GM19238 (cell line): ENCODE results near the gene AMIGO1.

Source experiments
- DNase-seq: peaks from one replicate; pipeline ENCODE4 v3.0.0; 2011; ENCODE audit warnings: low spot score; ENCODE audit not compliant: insufficient read length

AMIGO1 gene

DNA sequence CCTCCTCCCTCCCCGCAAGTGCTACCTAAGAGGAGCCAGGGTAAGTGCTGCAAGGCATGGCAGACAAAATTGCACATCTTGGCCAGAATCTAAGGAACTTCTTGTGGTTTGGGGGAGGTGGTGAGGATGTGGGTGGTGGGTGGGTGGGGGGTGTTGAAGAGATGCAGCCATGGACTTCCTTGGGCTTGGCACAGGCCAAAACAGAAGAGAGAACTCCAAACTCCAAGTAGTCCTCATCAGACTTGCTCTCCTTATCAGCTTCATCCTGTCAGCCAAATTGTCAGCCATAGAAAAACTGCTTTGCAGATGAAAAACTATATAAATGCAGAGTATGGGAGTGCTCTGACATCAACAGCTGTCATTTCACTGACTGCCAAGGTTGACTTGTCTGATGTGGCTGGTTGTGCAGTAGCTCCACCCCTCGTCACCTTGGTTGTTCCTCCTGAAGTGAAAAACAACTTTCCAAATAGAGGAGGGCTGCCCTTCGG, 7.1 kb downstream of the AMIGO1 start:
- no peak for DNase-seq

DNA sequence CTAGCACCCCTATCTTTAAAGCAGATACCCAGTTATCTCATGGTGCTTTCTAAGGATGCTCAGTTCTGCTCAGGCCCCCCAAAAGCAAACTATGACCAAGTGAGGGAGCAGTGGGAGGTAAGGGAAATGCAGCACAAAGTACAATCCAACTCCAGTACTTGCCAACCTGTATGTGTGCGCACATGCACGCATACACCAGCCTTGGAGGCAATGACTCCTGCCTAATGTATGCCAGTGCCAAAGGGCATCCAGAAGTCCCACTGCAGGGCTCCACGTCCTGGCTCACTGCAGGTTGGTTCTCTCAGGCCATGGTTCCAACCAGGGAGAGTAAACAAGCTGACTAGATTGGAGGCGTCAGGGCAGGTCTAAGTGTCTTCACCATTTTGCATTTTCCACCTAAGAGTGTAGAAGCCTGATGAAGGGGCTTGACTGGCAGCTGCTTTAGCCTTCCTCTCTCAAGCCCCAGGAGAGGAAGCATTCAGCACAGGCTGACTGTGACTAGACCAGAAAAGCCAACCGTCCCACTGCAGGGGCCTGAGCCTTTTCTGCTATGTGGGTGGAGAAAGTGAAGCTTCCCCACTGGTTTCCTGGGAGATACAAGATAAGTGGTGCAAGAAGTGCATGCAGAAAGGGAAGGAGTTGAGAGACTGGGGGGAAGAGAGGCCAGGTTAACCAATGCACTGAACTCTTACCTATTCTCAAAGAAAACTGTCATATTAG, 7.7 kb downstream of the AMIGO1 start:
- no peak for DNase-seq

DNA sequence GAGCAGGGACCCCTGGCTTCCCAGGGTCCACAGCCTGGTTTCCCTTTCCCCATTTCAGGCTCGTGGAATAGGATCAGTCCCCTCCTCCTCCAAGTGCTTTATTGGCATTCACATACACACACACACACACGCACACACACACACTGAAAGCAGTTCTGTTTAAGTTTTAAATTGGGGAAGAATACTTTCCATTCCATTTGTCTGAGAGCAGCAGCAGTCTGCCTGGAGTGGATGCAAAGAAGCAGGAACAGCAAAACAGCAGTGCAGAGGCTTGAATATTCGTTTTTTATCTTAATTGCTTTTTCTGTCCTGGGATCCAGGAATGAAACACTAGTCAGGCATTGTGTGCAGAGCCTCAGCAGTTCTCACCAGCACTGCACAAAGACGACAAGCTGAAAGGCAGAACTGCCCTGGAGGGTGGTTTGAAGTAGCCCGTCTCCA, 8.6 kb downstream of the AMIGO1 start:
- no peak for DNase-seq

DNA sequence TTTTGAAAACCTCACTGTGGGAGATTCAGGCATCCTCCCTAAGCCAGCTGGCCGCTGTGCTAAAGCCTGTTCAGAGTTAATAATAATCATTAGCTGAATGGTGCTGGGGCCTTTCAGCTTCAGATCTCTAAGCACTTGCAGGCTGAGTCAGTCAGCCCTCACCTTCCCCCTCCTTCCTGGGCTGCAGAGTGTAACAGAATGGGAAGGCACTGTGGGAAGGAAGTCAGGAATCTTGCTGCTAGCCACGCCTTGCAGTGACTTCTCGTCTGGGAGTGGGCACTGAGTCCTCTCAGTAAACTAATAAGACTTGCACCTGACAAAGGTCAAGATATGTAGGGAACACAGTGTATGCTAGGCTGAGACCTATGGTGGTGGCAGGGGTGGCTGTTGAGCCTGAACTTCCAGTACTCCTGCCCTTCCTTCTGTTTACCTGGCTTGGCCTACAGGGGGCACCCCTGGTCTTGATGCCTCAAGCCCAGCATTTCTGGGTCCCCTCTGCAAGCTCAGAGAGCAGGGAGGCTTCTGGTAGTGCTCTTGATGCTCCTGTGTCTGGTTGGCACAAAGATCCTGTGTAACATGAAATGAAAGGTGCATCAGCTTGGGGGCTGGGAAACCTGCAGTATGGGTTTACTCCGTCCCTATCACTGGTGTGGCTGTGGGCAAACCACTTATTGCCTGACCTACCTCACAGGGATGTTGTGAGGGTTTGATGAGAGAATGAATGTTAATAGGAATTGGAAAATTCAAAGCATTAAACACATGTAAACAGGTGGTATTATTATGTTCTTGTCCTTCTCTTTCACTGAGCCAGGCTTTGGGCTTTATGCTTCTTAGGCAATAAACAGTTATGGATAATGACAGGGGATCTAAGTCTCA, 9.6 kb downstream of the AMIGO1 start:
- DNase-seq, result no peak

- no peak for DNase-seq
Measured at GRCh38 chr1:109499081-109499480, 10.4 kb downstream of the AMIGO1 start.

DNA sequence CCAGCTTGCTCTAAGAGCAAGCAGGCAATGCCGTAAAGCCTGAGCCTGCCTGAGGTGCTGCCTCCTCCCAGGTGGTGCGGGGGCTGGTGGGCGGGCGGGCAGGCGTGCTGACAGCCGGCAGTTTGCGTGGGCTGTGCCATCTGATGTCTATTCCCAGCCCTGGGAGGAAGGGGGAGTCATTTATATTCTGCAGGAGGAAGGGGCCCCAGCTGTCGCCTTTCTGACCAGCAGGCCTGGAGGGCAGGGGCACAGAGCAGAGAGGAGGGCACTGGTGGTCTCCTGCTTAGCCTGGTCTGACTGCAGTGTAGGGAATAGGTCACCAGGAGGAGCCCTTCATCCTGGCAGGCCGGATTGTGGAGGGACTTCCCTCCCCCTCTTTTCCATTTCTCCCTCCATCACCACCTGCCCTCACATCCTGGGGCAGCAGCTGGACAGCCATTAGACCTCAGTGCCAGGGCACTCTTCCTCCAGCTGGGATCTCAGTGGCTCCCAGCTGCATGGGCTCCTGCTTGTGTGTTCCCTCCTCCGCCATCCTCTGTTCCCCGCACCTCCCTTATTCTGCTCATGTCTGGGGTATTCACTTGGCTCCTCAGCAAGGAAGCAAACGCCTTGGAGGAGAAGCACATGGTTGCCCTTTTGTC, 11.2 kb downstream of the AMIGO1 start:
- no peak for DNase-seq

DNA sequence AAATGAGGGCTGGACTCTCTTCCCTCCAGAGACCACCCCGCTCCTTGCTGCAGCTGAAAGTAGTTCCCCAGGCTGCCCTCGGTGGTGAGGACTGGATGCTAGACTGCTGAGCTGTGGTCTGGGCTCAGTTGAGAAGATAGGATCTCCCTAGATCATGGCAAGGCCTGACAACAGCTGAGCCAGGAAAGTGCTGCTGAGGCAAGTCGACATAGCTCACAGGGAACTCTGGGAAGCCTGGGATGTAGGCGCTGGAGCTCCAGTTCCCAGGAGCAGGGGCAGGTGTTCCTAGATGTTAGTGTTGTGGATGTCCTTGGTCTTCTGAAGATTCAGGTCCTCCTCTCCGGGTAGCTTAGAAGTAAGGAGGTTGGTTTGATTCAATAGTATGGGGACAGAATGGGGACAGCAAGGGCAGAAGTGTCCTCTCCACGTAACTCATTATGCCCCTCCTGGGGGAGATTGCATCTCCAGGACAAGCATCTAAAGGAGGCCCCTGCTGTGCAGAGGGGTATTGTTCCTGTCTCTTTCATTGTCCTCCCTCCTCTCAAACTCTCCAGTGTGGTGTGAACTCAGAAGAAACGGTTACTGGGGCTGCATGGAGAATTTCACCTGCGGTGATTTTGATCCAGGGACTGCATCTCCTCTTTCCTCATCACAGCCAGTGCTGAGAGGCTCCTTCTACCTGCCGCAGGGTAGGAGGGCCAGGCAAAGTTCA, 11.9 kb downstream of the AMIGO1 start:
- no peak for DNase-seq

- no peak for DNase-seq
Measured at GRCh38 chr1:109495738-109496137, 13.8 kb downstream of the AMIGO1 start.

- DNase-seq, result peak; percentile 94
Measured at GRCh38 chr1:109493805-109494539, 15.6 kb downstream of the AMIGO1 start, which contains the start of gene CYB561D1. Gene CYB561D1, plus strand, starts transcription at chr1:109494094. Its CDS starts 46 bp downstream, at chr1:109494140.

- DNase-seq, result no peak
Measured at GRCh38 chr1:109493227-109493626, 16.3 kb downstream of the AMIGO1 start.

DNA sequence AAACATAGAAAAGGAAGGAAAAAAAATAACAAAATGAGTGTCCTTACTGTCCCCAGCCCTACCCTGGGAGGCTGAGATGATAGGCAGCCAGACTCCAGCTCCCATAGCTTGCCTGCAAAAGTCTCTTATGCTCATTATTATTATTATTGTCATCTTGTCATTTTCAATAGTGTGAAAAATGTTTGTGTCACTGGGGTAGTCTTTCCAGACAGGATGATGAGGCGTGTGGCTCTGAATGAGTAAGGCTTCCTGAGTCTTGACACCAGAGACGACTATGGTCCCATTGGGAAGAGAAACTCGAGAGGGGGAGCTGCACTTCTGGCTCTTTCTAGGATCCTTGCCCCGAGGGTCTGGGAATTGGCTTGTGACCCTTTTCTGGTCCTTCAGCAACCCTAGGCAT, 16.7 kb downstream of the AMIGO1 start:
- no peak for DNase-seq

DNA sequence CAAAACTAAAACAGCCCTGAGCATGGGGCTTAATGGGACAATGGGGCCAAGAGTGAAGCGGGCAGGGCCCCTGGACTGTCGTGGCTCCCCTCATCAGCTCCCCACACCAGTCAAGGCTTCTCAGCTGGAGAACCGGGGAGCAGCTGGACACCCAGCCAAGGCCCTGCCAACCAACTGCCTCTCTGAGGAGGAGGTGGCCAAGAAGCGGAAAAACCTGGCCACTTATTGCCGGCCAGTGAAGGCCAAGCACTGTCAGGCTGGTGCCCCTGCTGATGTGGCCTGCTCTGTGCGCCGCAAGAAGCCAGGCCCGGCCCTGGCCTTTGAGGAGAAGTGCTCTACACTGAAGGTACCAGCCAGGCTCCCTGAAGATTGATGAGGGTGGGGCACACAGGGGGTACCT, 18.2 kb downstream of the AMIGO1 start:
- no peak for DNase-seq

GRCh38 chr1:109490934-109491302, 18.6 kb downstream of the AMIGO1 start:
- no peak for DNase-seq

DNA sequence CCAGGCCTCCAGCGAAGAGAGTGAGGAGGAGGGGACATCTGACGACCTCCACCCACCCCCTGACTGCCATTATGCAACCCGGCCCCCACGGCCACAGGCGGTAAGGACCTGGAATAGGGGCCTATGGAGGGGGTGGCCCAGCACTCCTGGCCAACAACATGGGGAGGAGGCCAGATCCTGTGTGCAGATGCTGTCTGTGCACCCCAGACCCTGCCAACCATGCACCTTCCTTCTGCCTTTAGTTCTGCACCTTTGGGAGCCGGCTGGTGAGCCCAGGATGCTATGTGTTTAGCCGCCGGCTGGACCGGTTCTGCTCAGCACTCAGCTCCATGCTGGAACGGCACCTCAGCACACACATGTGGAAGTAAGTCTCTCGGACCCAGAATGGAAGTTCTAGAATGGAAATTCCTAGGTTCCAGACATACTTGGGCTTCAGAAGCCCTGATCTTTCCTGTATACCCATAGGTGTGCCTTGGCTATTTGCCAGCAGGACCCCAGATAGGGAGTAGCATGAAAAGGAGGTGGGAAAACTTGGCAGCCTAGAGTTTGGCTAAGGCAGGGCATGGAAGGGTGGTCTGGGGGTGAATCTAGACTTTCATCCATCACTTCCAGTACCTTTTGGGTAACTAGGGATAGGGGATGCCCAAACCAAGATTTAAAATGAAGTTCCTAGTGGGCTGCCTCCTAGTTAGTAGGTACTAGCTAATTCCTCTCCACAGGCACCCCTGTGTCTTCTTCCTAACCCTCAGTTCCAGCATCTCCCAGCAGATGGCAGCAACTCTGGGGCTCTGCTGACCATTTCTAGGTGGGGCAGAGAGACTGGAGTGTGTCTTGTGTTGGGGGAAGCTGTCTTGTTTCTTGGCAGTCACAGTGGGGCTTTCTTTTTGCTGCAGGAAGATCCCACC, 19.2 kb downstream of the AMIGO1 start:
- DNase-seq, result peak; percentile 56

GRCh38 chr1:109488696-109489095, 20.8 kb downstream of the AMIGO1 start:
- DNase-seq, result no peak

DNA sequence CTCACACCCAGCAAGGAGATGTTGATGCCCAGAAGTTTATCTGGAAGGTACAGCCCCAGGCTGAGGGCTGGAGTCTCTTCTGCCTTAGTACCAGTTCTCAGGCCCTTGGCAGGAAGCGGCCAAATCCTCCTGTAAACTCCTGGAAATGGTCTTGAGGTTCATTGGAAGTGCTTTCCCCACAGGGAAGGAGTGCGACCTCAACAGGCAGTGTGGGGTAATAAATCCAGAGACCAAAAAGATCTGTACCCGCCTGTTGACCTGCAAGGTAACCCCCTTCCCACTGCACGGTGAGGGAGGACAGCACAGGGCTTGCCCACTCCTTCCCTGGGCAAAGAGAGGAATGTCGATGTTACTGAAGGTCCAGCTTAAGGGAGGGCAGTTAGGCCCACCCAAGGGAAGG, 21.3 kb downstream of the AMIGO1 start:
- no peak for DNase-seq

DNA sequence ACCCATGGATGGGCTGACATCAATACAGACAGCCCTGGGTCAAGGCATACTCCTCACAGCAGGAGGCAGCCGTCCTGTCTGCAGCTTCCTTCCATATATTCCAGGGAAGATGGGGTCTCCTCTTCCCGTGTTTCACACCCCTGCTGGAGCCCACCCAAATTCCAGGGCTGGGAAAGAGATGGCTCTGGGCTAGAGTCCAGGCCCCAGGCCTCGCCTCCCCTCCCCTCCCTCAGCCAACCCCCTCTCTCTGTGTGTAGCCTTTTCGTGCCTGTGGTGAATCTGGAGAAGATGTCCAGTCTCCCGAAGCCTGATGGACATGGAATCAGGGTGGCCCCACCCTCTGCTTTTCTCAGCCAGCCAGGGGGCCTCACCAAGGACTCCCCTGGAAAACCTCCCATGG, 22.3 kb downstream of the AMIGO1 start:
- DNase-seq, result no peak

GRCh38 chr1:109485001-109485400, 24.5 kb downstream of the AMIGO1 start:
- DNase-seq, result no peak

DNA sequence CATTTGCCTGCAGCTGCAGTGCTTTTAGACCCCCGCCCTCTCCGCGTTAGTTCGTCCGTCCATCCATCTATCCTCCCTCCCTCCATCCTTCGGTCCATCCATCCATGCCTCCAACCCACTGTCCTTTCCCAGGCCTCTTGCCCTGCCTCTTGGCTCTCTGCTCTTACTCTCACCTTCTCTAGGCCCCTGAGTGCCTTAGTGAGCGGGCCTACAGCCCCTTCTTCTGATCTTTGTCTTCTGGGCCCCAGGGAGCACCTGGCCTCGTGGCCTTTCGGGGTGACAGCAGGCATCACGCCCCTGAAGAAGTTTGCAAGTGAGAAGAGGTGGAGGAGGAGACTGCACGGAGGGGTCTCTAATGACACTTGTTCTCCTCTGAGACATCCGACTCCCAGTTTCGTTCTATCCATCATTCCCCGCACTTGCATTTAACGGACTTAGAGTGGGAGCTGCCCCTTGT, 25.0 kb downstream of the AMIGO1 start:
- no peak for DNase-seq
